Brain pericyte (primary cell): ENCODE data around the gene AKR1A1.
"Not testable (repeated sequence)": the region's sequence is repeated elsewhere in the genome, so short reads cannot be mapped to it uniquely, and the experiment has no call there.

Experiments used
- DNase-seq: peaks from one replicate; pipeline ENCODE4 v3.0.0-alpha.2; 2012; ENCODE audit warnings: low read depth, low spot score

AKR1A1 gene

DNA sequence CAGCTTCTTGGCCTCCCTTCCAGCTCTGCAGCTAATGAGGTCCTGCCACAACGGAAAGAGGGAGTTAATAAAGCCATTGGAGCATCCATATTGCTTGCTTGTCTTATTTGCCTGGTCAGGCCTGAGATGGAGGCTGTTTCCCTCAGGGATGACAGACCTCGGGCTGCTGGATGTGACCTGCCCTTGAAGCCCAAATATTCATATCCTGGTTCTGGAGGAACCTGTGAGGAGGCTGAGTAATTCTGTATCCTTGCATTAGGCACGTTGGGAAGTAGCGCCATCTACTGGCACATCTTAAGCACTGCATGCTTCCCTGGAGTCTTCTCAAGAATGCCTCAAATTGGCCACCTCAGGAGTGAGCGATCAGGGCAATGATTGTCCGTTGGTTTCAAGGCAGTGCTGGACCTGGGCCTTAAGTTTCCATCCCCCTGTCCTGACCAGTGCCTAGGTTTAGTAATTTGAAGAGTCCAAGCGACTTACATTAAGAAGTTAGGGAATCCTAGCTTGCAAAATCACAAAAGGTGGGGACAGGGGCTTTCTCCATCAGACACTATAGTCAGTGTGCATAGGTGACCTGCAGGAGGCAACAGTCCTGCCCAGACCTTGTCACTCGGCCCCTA is 19.4 kb downstream of the AKR1A1 start:
- DNase-seq: peak; percentile 42

DNA sequence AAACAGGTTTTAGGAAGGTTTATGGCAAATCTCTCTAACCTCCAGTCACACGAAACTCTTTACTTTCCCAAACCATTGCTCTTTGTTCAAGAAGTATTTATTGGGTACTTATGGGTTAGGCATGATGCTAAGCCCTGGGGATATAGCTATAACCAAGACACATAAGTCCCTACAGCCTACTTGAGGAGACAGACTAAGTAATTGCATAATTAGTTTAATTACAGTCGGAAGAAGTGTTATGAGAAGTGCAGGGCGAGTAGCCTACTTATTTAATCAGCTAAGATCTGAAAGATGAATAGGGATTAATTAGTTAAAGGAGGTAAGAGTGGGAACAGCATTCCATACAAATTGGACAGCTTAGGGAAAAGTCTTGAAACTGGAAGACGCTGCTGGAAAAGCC is 20.0 kb downstream of the AKR1A1 start:
- no peak for DNase-seq

DNA sequence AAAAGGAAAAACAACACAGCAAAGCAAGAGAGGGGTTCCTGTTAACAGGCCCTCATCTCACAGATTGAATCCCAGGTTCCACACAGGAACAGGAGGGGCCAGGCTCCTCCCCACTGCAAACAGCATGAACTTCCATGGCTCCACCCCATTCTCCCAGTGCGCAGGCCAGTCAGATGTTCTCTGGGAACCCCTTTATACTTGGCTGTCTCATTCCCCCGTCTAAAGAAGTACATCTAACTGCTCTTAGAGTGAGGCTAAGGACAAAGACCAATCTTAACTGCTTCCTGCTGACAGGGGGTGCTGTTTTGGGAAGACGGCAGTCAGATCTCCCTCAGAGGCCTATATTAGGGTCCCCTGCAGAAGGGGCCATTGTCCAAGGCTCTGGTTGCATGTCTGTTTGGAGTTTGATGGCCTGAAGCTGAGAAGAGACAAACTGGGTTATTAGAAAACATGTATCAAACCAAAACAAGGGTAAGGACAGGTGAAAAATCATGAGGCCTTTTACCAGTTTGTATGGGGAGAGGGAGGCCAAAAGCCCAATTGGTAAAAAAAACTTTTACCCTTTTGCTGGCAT is 22.7 kb downstream of the AKR1A1 start:
- no peak for DNase-seq

DNA sequence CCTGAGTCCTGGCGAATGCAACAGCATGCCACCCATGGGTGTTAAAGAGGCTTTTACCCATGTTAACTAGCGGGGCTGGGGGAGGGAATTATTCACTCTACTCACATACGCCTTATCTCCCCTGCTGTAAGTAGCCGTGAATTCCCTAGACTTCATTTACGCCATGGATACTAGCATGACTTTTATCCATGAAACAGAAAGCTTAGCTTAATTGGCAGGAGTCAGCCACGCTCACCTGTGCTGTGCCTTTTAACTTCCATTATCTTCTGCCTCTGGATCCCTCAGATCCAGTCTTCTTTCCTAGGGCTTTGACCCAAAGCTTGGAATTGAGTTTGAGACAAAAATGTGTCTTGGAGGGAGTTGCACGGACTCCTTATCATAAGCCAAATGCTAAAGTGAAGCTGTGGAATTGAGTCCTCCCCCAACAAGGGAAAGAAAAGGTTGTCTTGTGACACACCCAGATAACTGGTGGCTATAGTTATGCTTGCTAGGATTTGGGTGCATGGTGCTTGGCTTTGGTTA is 23.5 kb downstream of the AKR1A1 start:
- DNase-seq: no peak

DNA sequence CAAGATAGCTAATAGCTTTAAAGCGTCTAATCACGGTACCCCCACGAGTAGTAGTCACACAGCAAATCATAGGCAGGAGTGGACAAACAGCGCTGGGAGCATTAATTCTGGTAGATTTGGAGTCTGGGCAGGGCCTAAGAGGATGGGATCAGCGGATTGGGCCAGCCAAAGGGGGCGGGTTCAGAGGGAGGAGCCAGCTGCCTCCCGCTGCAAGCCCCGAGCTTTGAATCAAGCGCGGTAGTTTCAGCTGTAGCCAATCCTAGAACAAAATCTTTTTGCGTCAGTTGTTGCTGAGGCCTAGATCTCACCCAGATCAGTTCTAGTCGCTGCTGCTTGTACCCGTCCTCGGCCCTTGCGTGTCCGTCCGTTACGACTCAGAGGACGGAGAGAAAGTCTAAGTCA is 32.6 kb downstream of the AKR1A1 start:
- DNase-seq: peak; percentile 91

DNA sequence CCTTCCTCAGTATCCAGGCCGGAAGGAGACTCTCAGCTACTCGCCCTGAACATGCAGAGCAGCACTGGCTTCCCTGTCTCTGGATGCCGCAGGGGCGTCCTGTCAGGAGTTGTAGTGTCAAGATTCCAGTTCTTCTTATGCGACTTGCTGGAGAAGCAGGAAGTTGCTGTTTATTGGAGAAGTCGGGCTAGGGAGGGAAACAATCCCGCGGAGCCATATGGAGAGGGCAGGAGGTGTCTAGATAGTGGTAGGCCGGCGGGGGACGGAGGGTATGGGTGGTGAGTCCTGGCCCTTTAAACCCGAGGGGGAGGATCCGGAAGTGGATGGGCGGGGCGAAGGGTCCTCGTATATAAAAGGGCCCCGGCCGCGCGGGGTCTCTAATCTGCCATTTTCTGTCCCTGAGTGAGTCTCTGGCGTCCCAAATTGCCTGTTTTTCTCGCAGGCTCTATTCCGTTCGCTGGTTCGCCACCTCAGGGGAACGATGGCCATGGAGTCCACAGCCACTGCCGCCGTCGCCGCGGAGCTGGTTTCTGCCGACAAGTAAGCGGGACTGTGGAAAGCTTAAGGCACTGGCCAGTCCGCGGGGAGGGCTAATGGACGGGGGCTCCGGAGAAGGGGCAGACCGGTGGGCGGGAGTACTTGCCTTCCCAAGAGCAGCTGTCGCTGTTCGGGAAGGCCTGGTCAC is 33.2 kb downstream of the AKR1A1 start, which contains the start of gene NASP:
Gene NASP (plus strand): TSS at position 376 of the 685 bp plus-strand sequence. CDS start 106 bp downstream, at position 482.
- peak; percentile 32 for DNase-seq

DNA sequence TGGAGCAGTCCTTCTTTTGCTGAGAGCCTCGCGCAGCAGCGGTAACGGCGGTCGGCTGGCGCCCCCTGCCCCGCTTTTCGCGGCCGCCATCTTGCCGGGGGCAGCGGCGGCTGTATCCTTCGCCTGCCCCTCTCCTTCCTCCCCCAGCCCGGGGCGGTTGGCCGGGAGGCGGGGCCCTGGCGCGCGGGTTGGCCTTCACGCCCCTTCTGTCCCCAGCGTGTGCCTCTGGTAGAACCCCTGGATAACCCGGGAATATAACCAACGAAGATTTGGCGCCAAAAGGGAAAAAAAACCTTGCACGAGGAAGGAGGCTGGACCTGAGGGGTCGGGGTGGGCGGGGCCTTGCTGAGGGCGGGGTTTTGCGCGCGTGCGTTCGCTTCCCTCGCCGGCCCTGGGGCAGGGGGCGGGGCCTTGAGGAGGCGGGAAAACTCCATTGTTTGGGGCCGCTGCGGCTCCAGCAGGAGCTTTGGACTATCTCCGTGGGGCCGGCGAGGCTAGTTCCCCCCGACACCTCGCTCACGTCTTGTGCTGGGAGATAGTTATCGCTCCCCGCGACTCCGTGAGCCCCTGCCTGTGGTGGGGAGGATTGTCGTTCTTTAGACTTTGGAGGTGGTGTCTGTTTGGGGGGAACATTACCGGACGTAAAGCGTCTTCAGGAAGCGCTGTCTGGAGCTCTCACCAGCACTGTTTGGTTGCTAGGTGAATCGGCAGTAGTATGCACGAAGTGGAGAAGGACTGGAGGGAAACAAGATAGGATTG is 33.9 kb downstream of the AKR1A1 start:
- peak; percentile 56 for DNase-seq

DNA sequence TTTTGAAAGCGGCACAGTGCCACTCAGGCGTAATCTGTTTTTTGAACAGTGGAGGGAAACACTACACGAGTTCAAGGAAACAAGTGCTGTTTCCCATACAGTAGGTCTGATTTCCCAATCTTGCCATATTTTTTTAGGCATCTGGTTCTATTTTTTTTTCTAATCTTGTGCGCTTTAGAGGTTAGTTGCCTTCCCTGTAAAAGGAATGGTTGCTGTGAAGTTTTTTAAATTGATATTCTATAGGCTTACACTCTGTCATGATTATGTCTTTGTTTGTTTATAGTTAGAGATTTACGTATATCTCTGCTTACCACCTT is 34.4 kb downstream of the AKR1A1 start:
- DNase-seq: no peak

DNA sequence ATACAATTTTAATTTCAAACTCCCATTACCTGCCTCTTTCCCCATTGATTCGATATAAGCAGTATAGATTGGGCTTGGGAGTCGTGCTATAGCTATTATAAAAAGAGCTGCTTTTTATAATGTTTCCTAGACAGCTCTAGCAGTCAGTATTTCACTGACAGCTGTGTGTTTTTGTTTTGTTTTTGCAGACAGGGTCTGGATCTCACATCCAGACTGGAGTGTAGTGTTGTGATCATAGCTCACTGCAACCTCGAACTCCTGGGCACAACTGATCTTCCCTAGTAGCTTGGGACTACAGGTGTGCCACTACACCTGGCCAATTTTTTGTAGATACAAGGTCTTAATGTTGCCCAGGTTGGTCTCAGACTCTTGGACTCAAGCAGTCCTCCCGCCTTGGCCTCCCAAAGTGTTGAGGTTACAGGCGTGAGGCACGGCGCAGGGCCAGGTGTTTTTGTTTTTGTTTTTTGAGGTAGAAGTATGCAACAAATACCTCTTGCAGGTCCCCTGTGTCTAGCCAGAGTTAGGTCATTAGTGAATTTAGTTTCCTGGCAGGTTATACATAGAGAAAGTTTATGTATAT is 35.0 kb downstream of the AKR1A1 start:
- DNase-seq: no peak

DNA sequence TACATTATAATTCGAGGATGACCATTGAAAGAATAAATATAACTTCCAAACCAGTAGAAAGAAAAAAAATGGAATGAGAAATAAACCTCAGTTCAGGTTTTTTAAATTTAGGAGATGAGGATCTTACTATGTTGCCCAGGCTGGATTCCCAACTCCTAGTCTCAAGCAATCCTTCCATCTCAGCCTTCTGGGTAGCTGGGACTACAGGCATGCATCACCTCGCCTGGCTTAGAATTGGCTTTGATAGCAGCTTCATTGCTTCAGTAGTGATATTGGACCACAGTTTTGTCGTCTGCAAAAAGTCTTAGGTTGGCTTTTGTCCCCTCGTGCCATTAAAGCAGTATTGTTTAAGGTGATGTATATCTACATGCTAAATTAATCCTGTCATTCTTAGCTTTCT is 36.1 kb downstream of the AKR1A1 start:
- no peak for DNase-seq

DNA sequence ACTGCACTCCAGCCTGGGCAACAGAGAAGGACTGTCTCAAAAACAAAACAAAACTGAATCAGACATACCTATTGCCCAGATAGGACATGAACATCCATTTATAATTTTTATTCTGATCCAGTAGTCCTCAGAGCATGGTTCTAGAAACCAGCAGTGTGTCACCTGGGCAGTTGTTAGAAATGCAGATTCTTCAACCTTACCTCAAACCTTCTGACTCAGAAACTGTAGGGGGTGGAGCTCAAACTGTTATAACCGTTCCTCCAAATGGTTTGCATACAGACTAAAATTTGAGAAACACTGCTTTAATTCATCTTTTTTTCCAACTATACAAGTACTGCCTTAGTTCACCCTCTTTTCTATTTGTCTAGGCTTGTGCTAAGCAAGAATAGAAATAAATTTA is 39.2 kb downstream of the AKR1A1 start:
- DNase-seq: no peak

DNA sequence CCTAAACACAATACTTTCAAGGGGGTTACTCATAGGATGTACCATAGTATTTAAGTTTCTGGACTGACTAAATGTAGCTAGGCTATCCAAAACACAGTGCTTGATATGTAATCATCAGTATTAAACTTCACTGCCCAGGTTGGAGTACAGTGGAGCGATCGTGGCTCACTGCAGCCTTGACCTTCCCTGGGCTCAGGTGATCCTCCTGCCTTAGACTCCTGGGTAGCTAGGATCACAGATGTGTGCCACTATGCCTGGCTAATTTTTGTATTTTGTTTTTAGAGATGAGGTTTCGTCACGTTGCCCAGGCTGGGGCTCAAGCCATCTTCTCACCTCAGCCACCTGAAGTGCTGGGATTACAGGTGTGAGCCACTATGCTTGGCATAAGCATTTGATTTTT is 43.8 kb downstream of the AKR1A1 start:
- DNase-seq: no peak

DNA sequence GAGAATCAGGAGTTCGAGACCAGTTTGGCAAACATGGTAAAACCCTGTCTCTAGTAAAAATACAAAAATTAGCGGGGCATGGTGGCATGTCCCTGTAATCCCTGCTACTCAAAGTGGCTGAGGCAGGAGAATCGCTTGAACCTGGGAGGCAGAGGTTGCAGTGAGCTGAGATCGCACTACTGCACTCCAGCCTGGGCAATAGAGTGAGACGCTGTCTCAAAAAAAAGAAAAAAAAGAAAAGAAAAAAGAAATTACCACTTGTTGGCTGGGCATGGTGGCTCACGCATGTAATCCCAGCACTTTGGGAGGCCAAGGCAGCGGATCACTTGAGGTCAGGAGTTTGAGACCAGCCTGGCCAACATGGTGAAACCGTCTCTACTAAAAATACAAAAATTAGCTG is 46.1 kb downstream of the AKR1A1 start:
- DNase-seq: not testable (repeated sequence)

DNA sequence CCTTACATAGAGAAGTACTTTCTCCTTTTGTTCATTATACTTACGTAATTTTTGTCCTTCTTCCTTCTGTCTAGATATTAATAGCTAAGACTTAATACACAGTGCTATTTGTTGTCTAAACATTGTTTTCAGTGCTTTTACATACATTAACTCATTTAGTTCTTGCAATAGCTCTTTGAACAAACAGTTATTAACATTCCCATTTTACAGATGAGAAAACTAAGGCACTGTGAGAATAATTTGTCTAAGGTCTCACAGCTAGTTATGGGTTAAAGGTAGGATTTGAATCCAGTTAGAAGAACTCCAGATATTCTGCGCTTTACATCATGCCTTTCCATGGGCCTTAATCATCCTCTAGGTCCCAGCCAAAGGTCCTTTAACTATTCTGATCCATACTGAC is 53.6 kb downstream of the AKR1A1 start:
- no peak for DNase-seq

DNA sequence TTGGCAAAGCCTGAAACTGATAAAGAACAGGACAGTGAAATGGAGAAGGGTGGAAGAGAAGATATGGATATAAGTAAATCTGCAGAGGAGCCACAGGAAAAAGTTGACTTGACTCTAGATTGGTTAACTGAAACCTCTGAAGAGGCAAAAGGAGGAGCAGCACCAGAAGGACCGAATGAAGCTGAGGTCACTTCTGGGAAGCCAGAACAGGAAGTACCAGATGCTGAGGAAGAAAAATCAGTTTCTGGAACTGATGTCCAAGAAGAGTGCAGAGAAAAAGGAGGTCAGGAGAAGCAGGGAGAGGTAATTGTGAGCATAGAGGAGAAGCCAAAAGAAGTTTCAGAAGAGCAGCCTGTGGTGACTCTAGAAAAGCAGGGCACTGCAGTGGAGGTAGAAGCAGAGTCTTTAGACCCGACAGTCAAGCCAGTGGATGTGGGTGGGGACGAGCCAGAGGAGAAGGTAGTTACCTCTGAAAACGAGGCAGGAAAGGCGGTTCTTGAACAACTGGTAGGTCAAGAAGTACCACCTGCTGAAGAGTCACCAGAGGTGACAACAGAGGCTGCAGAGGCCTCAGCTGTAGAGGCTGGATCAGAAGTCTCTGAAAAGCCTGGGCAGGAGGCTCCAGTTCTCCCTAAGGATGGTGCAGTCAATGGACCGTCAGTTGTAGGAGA is 56.9 kb downstream of the AKR1A1 start:
- no peak for DNase-seq

DNA sequence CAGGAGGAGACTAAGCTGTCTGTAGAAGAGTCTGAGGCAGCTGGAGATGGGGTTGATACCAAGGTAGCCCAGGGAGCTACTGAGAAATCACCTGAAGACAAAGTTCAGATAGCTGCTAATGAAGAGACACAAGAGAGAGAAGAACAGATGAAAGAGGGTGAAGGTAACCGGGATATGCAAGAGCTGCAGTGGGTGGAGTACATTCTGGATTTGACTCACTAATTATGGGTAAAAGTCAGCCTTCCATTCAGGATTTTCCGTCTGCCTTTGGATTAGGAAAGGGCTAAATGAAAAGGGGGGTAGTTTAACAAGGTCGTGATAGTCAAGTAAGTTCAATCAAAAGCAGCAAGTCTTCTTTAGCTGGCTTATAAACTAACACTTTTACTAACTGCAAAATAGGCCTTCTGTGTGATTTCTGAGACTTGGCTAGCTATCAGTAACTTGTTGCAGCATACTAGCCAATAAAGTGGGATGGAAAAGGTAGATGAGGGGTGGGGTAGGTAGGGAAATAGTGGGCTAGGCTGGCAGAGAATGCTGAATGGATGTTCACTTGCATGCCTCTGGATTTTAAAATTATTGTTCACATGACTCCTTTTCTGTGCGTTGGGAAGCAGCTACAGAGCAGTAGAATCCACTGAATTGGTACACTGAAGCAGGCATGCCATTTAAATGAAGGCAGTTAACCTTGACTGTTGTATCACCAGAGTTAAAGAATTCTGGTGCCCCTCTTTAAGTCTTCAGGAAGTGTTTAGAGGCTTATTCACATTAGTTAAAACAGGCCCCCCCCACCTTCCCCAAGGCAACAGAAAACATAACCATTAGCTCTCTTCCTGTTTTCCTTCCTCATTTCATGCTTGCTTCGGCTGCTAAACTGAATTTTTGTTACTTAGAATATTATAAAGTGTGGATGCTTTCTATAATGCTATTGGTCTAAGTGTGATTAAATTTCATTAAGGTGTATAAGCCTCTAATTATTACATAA is 57.8 kb downstream of the AKR1A1 start:
- DNase-seq: no peak

DNA sequence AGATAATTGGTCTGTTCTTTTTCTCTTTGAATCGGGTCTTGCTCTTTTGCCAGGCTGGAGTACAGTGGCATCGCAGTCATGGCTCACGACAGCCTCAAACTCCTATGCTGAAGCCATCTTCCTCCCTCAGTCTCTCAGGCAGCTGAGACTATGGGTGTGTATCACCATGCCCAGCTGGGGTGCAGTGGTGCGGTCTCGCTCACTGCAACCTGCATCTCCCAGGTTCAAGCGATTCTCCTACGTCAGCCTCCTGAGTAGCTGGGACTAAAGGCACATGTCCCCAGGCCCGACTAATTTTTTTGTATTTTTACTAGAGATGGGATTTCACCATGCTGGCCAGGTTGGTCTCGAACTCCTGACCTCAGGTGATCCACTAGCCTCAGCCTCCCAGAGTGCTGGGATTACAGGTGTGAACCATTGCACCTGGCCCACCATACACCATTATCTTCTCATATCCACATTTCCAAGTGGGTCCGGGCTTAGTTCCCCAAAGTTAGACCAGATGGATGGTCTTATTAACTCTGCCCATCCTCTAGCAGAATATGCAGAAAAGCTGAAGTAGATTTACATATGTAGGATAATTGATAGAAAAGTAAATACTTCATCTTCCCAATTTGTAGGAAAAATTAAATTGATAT is 60.1 kb downstream of the AKR1A1 start:
- DNase-seq: no peak

DNA sequence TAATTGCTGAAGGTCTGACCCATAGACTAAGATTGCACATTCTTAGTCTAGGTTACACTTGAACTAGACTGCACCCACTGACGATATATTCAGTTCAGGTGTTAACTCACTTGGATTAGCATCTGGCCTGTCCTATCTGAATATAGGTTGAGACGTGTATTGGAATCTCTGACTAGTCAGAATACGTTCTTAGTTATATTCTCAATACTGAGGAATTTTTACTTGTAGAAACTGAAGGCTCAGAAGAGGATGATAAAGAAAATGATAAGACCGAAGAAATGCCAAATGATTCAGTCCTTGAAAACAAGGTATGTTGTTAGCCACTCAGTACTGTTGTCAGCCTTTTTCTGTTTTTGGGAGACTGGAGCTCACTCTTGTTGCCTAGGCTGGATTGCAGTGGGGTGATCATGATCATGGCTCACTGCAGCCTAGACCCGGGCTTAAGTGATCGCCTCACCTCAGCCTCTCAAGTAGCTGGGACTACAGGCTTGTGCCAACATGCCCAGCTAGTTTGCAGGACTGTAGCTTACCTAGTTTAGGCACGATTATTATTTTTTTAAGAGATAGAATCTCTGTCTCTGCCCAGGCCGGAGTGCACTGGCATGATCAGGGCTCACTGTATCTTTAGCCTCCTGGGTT is 62.4 kb downstream of the AKR1A1 start:
- DNase-seq: no peak

DNA sequence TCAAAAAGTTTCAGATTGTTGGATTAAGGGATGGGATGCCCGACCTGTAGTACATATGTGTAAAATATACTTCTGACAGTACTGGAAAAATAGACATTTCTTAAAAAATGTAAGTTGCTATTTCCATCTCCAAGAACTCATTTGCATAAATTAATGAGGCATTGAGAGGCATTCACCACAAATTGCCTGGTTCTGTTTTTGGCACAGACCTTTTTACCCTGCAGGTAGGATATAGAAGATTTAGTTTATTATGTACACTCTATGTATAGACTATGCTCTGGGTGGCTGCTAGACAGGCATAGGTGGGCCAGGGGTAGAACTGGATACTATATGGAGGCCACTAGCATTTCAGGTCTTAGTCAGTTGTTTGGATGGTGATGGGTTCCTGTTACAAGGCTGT is 65.3 kb downstream of the AKR1A1 start:
- DNase-seq: no peak
